ENCODE data around the gene ZNF358. TPM values are rescaled to one million over a fixed set of nuclear protein-coding genes. Genes with fewer than 3 reads are reported as not detected.

Gene ZNF358
- polyA plus RNA-seq, 1 donor, result 68.0 TPM

- H3K27ac ChIP-seq (ENCODE audit: low read length), result no peak overlapping the region
- no peaks in the 10 kb centered on the region for H3K27me3 ChIP-seq (ENCODE audit: control insufficient read depth, insufficient read depth, low read length)
- H3K4me1 ChIP-seq (ENCODE audit: control insufficient read depth, insufficient read depth, low read length), result no peaks in the 10 kb centered on the region
- H3K4me3 ChIP-seq (ENCODE audit: low read length), result no peak overlapping the region
- peaks cover 25% of the 10 kb centered on the region for H3K36me3 ChIP-seq (ENCODE audit: control insufficient read depth, insufficient read depth, low read length)
- H3K9me3 ChIP-seq (ENCODE audit: control insufficient read depth, low read depth, low read length), result peaks cover 4% of the 10 kb centered on the region
- no peak for DNase-seq
- WGBS (ENCODE audit: insufficient coverage, low lambda C conversion rate), result 71% methylated on average over 1 of the region's 3 CpGs
Observed at GRCh38 chr19:7547159-7547558, 31.3 kb downstream of the ZNF358 start.

GRCh38 chr19:7549429-7550148, 33.7 kb downstream of the ZNF358 start:
- H3K27ac ChIP-seq (ENCODE audit: low read length), result no peak overlapping the region
- H3K36me3 ChIP-seq (ENCODE audit: control insufficient read depth, insufficient read depth, low read length), result peaks cover 13% of the 10 kb centered on the region
- no peak for DNase-seq
- H3K27me3 ChIP-seq (ENCODE audit: control insufficient read depth, insufficient read depth, low read length), result no peaks in the 10 kb centered on the region
- H3K9me3 ChIP-seq (ENCODE audit: control insufficient read depth, low read depth, low read length), result peaks cover 6% of the 10 kb centered on the region
- WGBS (ENCODE audit: insufficient coverage, low lambda C conversion rate), result 87% methylated on average over 3 of the region's 36 CpGs
- no peak overlapping the region for H3K4me3 ChIP-seq (ENCODE audit: low read length)
- H3K4me1 ChIP-seq (ENCODE audit: control insufficient read depth, insufficient read depth, low read length), result no peaks in the 10 kb centered on the region

GRCh38 chr19:7550169-7550770, 34.4 kb downstream of the ZNF358 start:
- Histone ChIP-seq H3K27ac (ENCODE audit: low read length) (no peak overlapping the region), H3K27me3 (ENCODE audit: control insufficient read depth, insufficient read depth, low read length) (no peaks in the 10 kb centered on the region), H3K36me3 (ENCODE audit: control insufficient read depth, insufficient read depth, low read length) (peaks cover 15% of the 10 kb centered on the region), H3K4me1 (ENCODE audit: control insufficient read depth, insufficient read depth, low read length) (no peaks in the 10 kb centered on the region), H3K9me3 (ENCODE audit: control insufficient read depth, low read depth, low read length) (peaks cover 12% of the 10 kb centered on the region), H3K4me3 (ENCODE audit: low read length) (no peak overlapping the region)
- no peak for DNase-seq
- no CpG with 5 or more reads among the region's 41 CpGs for WGBS (ENCODE audit: insufficient coverage, low lambda C conversion rate)

- no peak overlapping the region for H3K27ac ChIP-seq (ENCODE audit: low read length)
- peak; percentile 93 to 96 for DNase-seq
- H3K4me3 ChIP-seq (ENCODE audit: low read length), result peak overlapping the region; percentile 44
- peaks cover 22% of the 10 kb centered on the region for H3K36me3 ChIP-seq (ENCODE audit: control insufficient read depth, insufficient read depth, low read length)
- H3K4me1 ChIP-seq (ENCODE audit: control insufficient read depth, insufficient read depth, low read length), result no peaks in the 10 kb centered on the region
- H3K9me3 ChIP-seq (ENCODE audit: control insufficient read depth, low read depth, low read length), result peaks cover 12% of the 10 kb centered on the region
- no peaks in the 10 kb centered on the region for H3K27me3 ChIP-seq (ENCODE audit: control insufficient read depth, insufficient read depth, low read length)
- no CpG with 5 or more reads among the region's 51 CpGs for WGBS (ENCODE audit: insufficient coverage, low lambda C conversion rate)
Observed at GRCh38 chr19:7550987-7551761, 35.3 kb downstream of the ZNF358 start.

- 0% methylated on average over 1 of the region's 2 CpGs for WGBS (ENCODE audit: insufficient coverage, low lambda C conversion rate)
Observed at GRCh38 chr19:7552781-7553180, 36.9 kb downstream of the ZNF358 start.

GRCh38 chr19:7554565-7554964, 38.7 kb downstream of the ZNF358 start:
- no peak overlapping the region for H3K4me3 ChIP-seq (ENCODE audit: low read length)
- peaks cover 15% of the 10 kb centered on the region for H3K9me3 ChIP-seq (ENCODE audit: control insufficient read depth, low read depth, low read length)
- H3K27ac ChIP-seq (ENCODE audit: low read length), result no peak overlapping the region
- no peaks in the 10 kb centered on the region for H3K4me1 ChIP-seq (ENCODE audit: control insufficient read depth, insufficient read depth, low read length)
- DNase-seq, result no peak
- H3K27me3 ChIP-seq (ENCODE audit: control insufficient read depth, insufficient read depth, low read length), result no peaks in the 10 kb centered on the region
- WGBS (ENCODE audit: insufficient coverage, low lambda C conversion rate), result no CpG with 5 or more reads among the region's 28 CpGs
- peaks cover 49% of the 10 kb centered on the region for H3K36me3 ChIP-seq (ENCODE audit: control insufficient read depth, insufficient read depth, low read length)

More at GRCh38 chr19:7552781-7553180, 36.9 kb downstream of the ZNF358 start:
- H3K36me3 ChIP-seq (ENCODE audit: control insufficient read depth, insufficient read depth, low read length), result peaks cover 36% of the 10 kb centered on the region
- no peaks in the 10 kb centered on the region for H3K4me1 ChIP-seq (ENCODE audit: control insufficient read depth, insufficient read depth, low read length)
- no peak for DNase-seq
- no peaks in the 10 kb centered on the region for H3K27me3 ChIP-seq (ENCODE audit: control insufficient read depth, insufficient read depth, low read length)
- no peak overlapping the region for H3K4me3 ChIP-seq (ENCODE audit: low read length)
- H3K9me3 ChIP-seq (ENCODE audit: control insufficient read depth, low read depth, low read length), result peaks cover 15% of the 10 kb centered on the region
- H3K27ac ChIP-seq (ENCODE audit: low read length), result no peak overlapping the region

- Histone ChIP-seq H3K36me3 (ENCODE audit: control insufficient read depth, insufficient read depth, low read length) (peaks cover 48% of the 10 kb centered on the region), H3K4me1 (ENCODE audit: control insufficient read depth, insufficient read depth, low read length) (no peaks in the 10 kb centered on the region), H3K27ac (ENCODE audit: low read length) (no peak overlapping the region), H3K27me3 (ENCODE audit: control insufficient read depth, insufficient read depth, low read length) (no peaks in the 10 kb centered on the region), H3K4me3 (ENCODE audit: low read length) (no peak overlapping the region), H3K9me3 (ENCODE audit: control insufficient read depth, low read depth, low read length) (peaks cover 14% of the 10 kb centered on the region)
- no CpG with 5 or more reads among the region's 62 CpGs for WGBS (ENCODE audit: insufficient coverage, low lambda C conversion rate)
- no peak for DNase-seq
Observed at GRCh38 chr19:7554990-7555864, 39.3 kb downstream of the ZNF358 start.

GRCh38 chr19:7556696-7557315, 40.9 kb downstream of the ZNF358 start:
- DNase-seq, result no peak
- WGBS (ENCODE audit: insufficient coverage, low lambda C conversion rate), result no CpG with 5 or more reads among the region's 54 CpGs
- peaks cover 52% of the 10 kb centered on the region for H3K36me3 ChIP-seq (ENCODE audit: control insufficient read depth, insufficient read depth, low read length)
- H3K27ac ChIP-seq (ENCODE audit: low read length), result no peak overlapping the region
- no peaks in the 10 kb centered on the region for H3K4me1 ChIP-seq (ENCODE audit: control insufficient read depth, insufficient read depth, low read length)
- H3K27me3 ChIP-seq (ENCODE audit: control insufficient read depth, insufficient read depth, low read length), result no peaks in the 10 kb centered on the region
- no peak overlapping the region for H3K4me3 ChIP-seq (ENCODE audit: low read length)
- peaks cover 10% of the 10 kb centered on the region for H3K9me3 ChIP-seq (ENCODE audit: control insufficient read depth, low read depth, low read length)

GRCh38 chr19:7558667-7559066, 42.8 kb downstream of the ZNF358 start:
- no peak for DNase-seq
- WGBS (ENCODE audit: insufficient coverage, low lambda C conversion rate), result no CpG with 5 or more reads among the region's 18 CpGs

More at GRCh38 chr19:7558667-7559066, 42.8 kb downstream of the ZNF358 start:
- Histone ChIP-seq H3K4me1 (ENCODE audit: control insufficient read depth, insufficient read depth, low read length) (no peaks in the 10 kb centered on the region), H3K36me3 (ENCODE audit: control insufficient read depth, insufficient read depth, low read length) (peaks cover 52% of the 10 kb centered on the region), H3K9me3 (ENCODE audit: control insufficient read depth, low read depth, low read length) (peaks cover 10% of the 10 kb centered on the region), H3K27ac (ENCODE audit: low read length) (no peak overlapping the region), H3K27me3 (ENCODE audit: control insufficient read depth, insufficient read depth, low read length) (no peaks in the 10 kb centered on the region), H3K4me3 (ENCODE audit: low read length) (no peak overlapping the region)

Measured in large intestine (tissue), 3 donors.